Keratinocyte (primary cell): Measurements from ENCODE around the gene GRAMD1B. TPM values are rescaled to one million over a fixed set of nuclear protein-coding genes. Genes with fewer than 3 reads are reported as not detected.

Source experiments
- DNase-seq: peaks from one replicate; pipeline ENCODE4 v3.0.0-alpha.2; 2011; ENCODE audit warnings: low read depth, missing footprints, low spot score
- FAIRE-seq: peaks from 2 replicates; lab custom pipeline; 2011; peaks lifted over from hg19 to GRCh38; lab: Jason Lieb, UNC
- H2AFZ ChIP-seq: 2 replicates; pipeline ENCODE4 v1.6.0; 2012; ENCODE audit warnings: low read length, control low read depth, inconsistent platforms; ENCODE audit not compliant: control insufficient read depth
- H3K27ac ChIP-seq: 2 replicates; pipeline ENCODE4 v1.5.1; 2011; ENCODE audit warnings: low read length; ENCODE audit not compliant: control insufficient read depth, insufficient read depth
- H3K27me3 ChIP-seq: 3 replicates; pipeline ENCODE4 v1.6.0; 2011; ENCODE audit warnings: low read length; ENCODE audit not compliant: control insufficient read depth, insufficient read depth; ENCODE audit errors: extremely low read depth
- H3K36me3 ChIP-seq, 2 experiments: 2 replicates in 1 of 2; 3 replicates in 1 of 2; pipeline ENCODE4 v1.5.1; 2011; ENCODE audit warnings: low read length in 2 of 2, mild to moderate bottlenecking in 1 of 2; ENCODE audit not compliant: control insufficient read depth in 2 of 2, insufficient read depth in 2 of 2; ENCODE audit errors: extremely low read depth in 1 of 2
- H3K4me1 ChIP-seq: 3 replicates; pipeline ENCODE4 v1.5.1; 2011; ENCODE audit warnings: low read length; ENCODE audit not compliant: control insufficient read depth, insufficient read depth; ENCODE audit errors: extremely low read depth
- H3K4me2 ChIP-seq: 3 replicates; pipeline ENCODE4 v1.6.0; 2011; ENCODE audit warnings: low read depth, low read length; ENCODE audit not compliant: control insufficient read depth, insufficient read depth; ENCODE audit errors: extremely low read depth
- H3K4me3 ChIP-seq, 3 experiments: fragments of 200-600 bp in 1 of 3; sonication (generic) in 1 of 3; 2 replicates in 2 of 3; 3 replicates in 1 of 3; pipeline ENCODE4 v1.5.1; 2011 to 2016; ENCODE audit warnings: low read length in 3 of 3, mild to moderate bottlenecking in 3 of 3, control low read depth in 2 of 3, inconsistent platforms in 1 of 3, low read depth in 1 of 3, mixed read lengths in 1 of 3, mixed run types in 1 of 3, moderate library complexity in 1 of 3; ENCODE audit not compliant: control insufficient read depth in 2 of 3, insufficient read depth in 2 of 3; ENCODE audit errors: extremely low read depth in 1 of 3
- H3K79me2 ChIP-seq: 2 replicates; pipeline ENCODE4 v1.6.0; 2012; ENCODE audit warnings: low read length; ENCODE audit not compliant: control insufficient read depth, insufficient read depth
- H3K9ac ChIP-seq: 3 replicates; pipeline ENCODE4 v1.6.0; 2011; ENCODE audit warnings: low read length; ENCODE audit not compliant: control insufficient read depth, insufficient read depth; ENCODE audit errors: extremely low read depth
- H3K9me1 ChIP-seq: 3 replicates; pipeline ENCODE4 v1.6.0; 2011; ENCODE audit warnings: low read length; ENCODE audit not compliant: control insufficient read depth, insufficient read depth; ENCODE audit errors: extremely low read depth
- H3K9me3 ChIP-seq: 2 replicates; pipeline ENCODE4 v1.5.1; 2012; ENCODE audit warnings: low read depth, low read length; ENCODE audit not compliant: control insufficient read depth
- H4K20me1 ChIP-seq: 3 replicates; pipeline ENCODE4 v1.6.0; 2011; ENCODE audit warnings: low read length; ENCODE audit not compliant: control insufficient read depth, insufficient read depth; ENCODE audit errors: extremely low read depth
- CTCF ChIP-seq, 3 experiments: IDR thresholded peaks in 1 of 3; conservative IDR thresholded peaks in 1 of 3; optimal IDR thresholded peaks in 1 of 3; 2 replicates in 2 of 3; 3 replicates in 1 of 3; pipeline versions ENCODE3 to v1.5.1; 2011; ENCODE audit warnings: low read length in 3 of 3, mild to moderate bottlenecking in 3 of 3, moderate library complexity in 2 of 3, control low read depth in 1 of 3, inconsistent platforms in 1 of 3; ENCODE audit not compliant: insufficient read depth in 2 of 3; ENCODE audit errors: extremely low read depth in 1 of 3
- EZH2 ChIP-seq: IDR thresholded peaks from one replicate; pipeline ENCODE4 v1.6.1; 2012; ENCODE audit warnings: inconsistent platforms, mild to moderate bottlenecking, low read length, moderate library complexity
- dilution Hi-C: fragments of 300-500 bp; cut with MboI; formaldehyde crosslinking; loops from one replicate; pipeline ENCODE4 v1.7.0; 2020; ENCODE audit warnings: low sequenced_read_pairs; ENCODE audit not compliant: extremely low pct_ligation_motif_present
- polyA plus RNA-seq, 5 experiments: library from polyadenylated mRNA; depleted of rRNA in 3 of 5; stranded (reverse) in 3 of 5; stranded (forward) in 1 of 5; unstranded in 1 of 5; fragments of >200 nt; gene quantifications; 1 replicate in 1 of 5; 2 replicates in 3 of 5; 3 replicates in 1 of 5; pipeline versions ENCODE4 v1.2.1 to v1.2.3, GENCODE V29; 2011 to 2012; ENCODE audit warnings: missing spikeins in 2 of 5, low read depth in 1 of 5, low replicate concordance in 1 of 5
- small RNA-seq, 3 experiments: library from RNA; depleted of rRNA; stranded (forward); fragments of <200 nt; gene quantifications; one replicate each; pipeline ENCODE3, GENCODE V24; 2012; ENCODE audit warnings: low read depth in 3 of 3, low replicate concordance in 1 of 3; ENCODE audit not compliant: insufficient read length in 3 of 3

The GRAMD1B gene
- polyA plus RNA-seq, 1 donor (not counting 4 experiments of a cell fraction or from before 2014, with no cell fraction given): 0.04 TPM

DNA sequence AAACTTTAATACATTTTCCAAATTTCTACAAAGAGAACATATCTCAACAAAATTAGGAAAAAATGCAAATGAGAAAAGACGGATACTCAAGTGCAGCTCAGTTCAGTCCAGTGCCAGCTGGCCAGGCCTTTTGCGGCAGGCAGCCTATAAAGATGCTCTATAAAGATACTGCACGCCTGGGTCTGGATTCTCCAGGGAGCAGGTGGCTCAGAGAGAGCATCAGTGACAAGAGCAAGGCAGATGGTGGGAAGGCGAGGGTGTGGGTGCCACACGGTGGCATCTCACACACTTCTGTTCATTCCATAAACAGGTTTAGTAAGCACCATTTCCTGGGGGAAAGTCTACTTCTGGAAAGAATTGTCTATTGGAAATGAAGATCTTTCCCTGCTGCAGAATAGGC, 242.5 kb downstream of the GRAMD1B start:
- Histone ChIP-seq H3K9me1 (no peaks in the 10 kb centered on the region), H3K9me3 (no peaks in the 10 kb centered on the region), H3K27ac (no peak overlapping the region), H3K4me3 (no peak overlapping the region), H3K9ac (no peak overlapping the region), H4K20me1 (no peaks in the 10 kb centered on the region), H2AFZ (no peak overlapping the region), H3K79me2 (no peaks in the 10 kb centered on the region), H3K4me1 (no peaks in the 10 kb centered on the region), H3K27me3 (peaks cover 3% of the 10 kb centered on the region), H3K4me2 (no peak overlapping the region), H3K36me3 (no peaks in the 10 kb centered on the region)
- DNase-seq: no peak
- FAIRE-seq: no peak
- TF ChIP-seq EZH2 (no peak), CTCF (optimal IDR thresholded peaks at IDR 0.05 in 1 of 3, IDR thresholded peaks at IDR 0.05 in 1 of 3, conservative IDR thresholded peaks at IDR 0.05 in 1 of 3; ENCODE audit: extremely low read depth in 1 of 3, insufficient read depth in 2 of 3, low read length in 3 of 3) (no peak)
- dilution Hi-C loops: no loop called here

DNA sequence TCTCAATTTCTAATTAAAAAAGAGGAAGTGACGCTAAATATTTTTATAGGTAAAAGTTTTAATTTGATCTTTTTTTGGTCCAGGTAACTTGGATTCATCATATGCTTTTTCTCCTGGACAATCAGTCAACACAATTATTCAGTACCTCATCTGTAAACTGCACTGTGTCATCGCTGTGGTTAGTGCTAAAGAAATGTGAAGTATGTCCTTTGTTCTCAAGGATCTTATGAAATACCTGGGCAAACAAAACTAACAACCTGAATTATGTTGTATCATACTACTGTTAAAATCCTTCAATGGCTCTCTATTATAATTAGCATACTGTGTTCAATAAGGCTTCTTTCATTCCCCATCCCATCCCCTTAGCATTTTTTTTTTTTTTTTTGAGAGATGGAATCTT, 244.2 kb downstream of the GRAMD1B start:
- no peak for TF ChIP-seq EZH2
- no peak for TF ChIP-seq CTCF (optimal IDR thresholded peaks at IDR 0.05 in 1 of 3, IDR thresholded peaks at IDR 0.05 in 1 of 3, conservative IDR thresholded peaks at IDR 0.05 in 1 of 3; ENCODE audit: extremely low read depth in 1 of 3, insufficient read depth in 2 of 3, low read length in 3 of 3)
- H3K4me1 ChIP-seq: peaks cover 4% of the 10 kb centered on the region
- no peaks in the 10 kb centered on the region for H4K20me1 ChIP-seq
- no peaks in the 10 kb centered on the region for H3K9me1 ChIP-seq
- no peak overlapping the region for H3K27ac ChIP-seq
- peaks cover 3% of the 10 kb centered on the region for H3K27me3 ChIP-seq
- H3K36me3 ChIP-seq: no peaks in the 10 kb centered on the region
- H2AFZ ChIP-seq: no peak overlapping the region
- FAIRE-seq: no peak
- dilution Hi-C loops: no loop called here
- H3K9me3 ChIP-seq: no peaks in the 10 kb centered on the region
- DNase-seq: no peak
- H3K4me2 ChIP-seq: no peak overlapping the region
- H3K79me2 ChIP-seq: no peaks in the 10 kb centered on the region
- H3K4me3 ChIP-seq: no peak overlapping the region
- H3K9ac ChIP-seq: no peak overlapping the region

Small RNAs within 50 kb of the gene (small RNA-seq; reads per million reads assigned to genes)
- 0 reads per million in 3 experiments for gene MIR4493

Other genes with a start within 250 kb of the GRAMD1B start
- gene CLMP, start 235.0 kb upstream of the GRAMD1B start, polyA plus RNA-seq: 2.7 to 5.4 TPM (median 3.1 TPM) in 3 replicates
- gene SCN3B, start 224.4 kb downstream of the GRAMD1B start, polyA plus RNA-seq: 0.08 to 0.19 TPM (median 0.10 TPM) in 3 replicates